Cardiac muscle cell (in vitro differentiated cells and primary cell): Measurements from ENCODE around the gene LIPN. TPM values are rescaled to one million over a fixed set of nuclear protein-coding genes. Genes with fewer than 3 reads are reported as not detected.
A peak's percentile ranks its signal among the peaks of the same experiment; 100 is the strongest.

Source experiments
- DNase-seq, 2 donors: peaks; one replicate each; pipeline versions ENCODE4 v3.0.0 to v3.0.0-alpha.2; 2010 to 2017; ENCODE audit warnings: low read depth in 1 of 2, low spot score in 1 of 2
- H3K27ac ChIP-seq: fragments of 200-600 bp; sonication (generic); 2 replicates; pipeline ENCODE4 v1.5.1; 2016
- H3K27me3 ChIP-seq: fragments of 200-600 bp; sonication (generic); 2 replicates; pipeline ENCODE4 v1.6.0; 2016; ENCODE audit warnings: control low read depth
- H3K36me3 ChIP-seq: fragments of 200-600 bp; sonication (generic); 2 replicates; pipeline ENCODE4 v1.5.1; 2016; ENCODE audit warnings: control low read depth
- H3K4me1 ChIP-seq: fragments of 200-600 bp; sonication (generic); 2 replicates; pipeline ENCODE4 v1.8.1; 2017; ENCODE audit warnings: low read depth, mild to moderate bottlenecking, mixed run types
- H3K4me3 ChIP-seq: fragments of 200-600 bp; sonication (generic); 2 replicates; pipeline ENCODE4 v1.5.1; 2016; ENCODE audit warnings: mild to moderate bottlenecking
- H3K9me3 ChIP-seq: fragments of 200-600 bp; sonication (generic); 2 replicates; pipeline ENCODE4 v1.5.1; 2017; ENCODE audit warnings: low read depth, mild to moderate bottlenecking, control low read depth
- polyA plus RNA-seq: library from polyadenylated mRNA; unstranded; fragments of >200 nt; fragmentation: Nextera tagmentation; extraction: Ambion mirVana; gene quantifications from 2 replicates; pipeline ENCODE4 v1.2.1, GENCODE V29; 2016
- total RNA-seq: library from RNA; depleted of rRNA; stranded (reverse); fragments of >200 nt; gene quantifications from 2 replicates; pipeline ENCODE4 v1.2.3, GENCODE V29; 2016
- TF ChIP-seq, protein P1 (sequence below): IDR thresholded peaks from 2 replicates; pipeline ENCODE4 v1.5.1; 2012; ENCODE audit warnings: low read depth, mild to moderate bottlenecking, low read length

Gene LIPN
- total and polyA plus RNA-seq, 2 experiments from 2014 or later: not detected

DNA sequence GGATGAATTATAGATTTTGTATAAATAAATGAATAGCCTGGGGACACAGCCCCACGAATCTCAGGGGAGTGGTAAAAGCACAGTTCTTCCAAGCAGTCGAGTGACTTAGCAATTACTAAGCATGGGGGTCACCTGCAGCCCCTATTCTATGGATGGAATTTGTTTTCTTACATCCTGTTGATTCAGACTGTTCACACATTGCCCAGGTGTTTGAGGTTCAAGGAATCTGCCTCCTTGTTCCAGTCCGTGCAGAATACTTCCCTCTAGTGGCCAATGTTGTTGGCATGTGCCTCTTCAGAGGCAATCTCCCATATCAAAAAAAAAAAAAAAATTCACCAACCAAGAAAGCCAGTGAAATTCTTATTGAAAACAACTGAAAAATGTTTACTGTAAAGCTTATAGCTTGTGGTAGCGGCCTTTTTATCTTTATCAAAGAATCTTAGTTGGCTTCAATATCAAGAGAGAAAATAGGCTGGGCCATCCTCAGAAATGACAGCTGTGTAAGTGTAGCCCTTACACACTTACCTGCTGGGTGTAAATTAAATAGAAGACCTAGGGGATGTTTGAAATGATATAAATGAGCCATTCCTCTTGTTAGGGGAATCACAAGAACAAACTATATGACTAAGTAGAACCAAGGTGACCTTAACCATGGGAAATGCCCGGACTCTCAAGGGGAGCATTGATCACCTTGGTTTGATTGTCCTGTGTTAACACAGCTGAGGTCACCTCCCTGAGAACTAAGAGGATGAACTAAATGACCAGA lies 50.6 kb downstream of the LIPN start:
- H3K27me3 ChIP-seq: no peaks in the 10 kb centered on the region
- no peaks in the 10 kb centered on the region for H3K36me3 ChIP-seq
- H3K4me3 ChIP-seq: no peak overlapping the region
- DNase-seq: peak; percentile 69 to 82
- no peak overlapping the region for H3K27ac ChIP-seq
- no peaks in the 10 kb centered on the region for H3K9me3 ChIP-seq
- TF ChIP-seq, protein P1, sequence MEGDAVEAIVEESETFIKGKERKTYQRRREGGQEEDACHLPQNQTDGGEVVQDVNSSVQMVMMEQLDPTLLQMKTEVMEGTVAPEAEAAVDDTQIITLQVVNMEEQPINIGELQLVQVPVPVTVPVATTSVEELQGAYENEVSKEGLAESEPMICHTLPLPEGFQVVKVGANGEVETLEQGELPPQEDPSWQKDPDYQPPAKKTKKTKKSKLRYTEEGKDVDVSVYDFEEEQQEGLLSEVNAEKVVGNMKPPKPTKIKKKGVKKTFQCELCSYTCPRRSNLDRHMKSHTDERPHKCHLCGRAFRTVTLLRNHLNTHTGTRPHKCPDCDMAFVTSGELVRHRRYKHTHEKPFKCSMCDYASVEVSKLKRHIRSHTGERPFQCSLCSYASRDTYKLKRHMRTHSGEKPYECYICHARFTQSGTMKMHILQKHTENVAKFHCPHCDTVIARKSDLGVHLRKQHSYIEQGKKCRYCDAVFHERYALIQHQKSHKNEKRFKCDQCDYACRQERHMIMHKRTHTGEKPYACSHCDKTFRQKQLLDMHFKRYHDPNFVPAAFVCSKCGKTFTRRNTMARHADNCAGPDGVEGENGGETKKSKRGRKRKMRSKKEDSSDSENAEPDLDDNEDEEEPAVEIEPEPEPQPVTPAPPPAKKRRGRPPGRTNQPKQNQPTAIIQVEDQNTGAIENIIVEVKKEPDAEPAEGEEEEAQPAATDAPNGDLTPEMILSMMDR: peak; percentile 86
- H3K4me1 ChIP-seq: no peaks in the 10 kb centered on the region

DNA sequence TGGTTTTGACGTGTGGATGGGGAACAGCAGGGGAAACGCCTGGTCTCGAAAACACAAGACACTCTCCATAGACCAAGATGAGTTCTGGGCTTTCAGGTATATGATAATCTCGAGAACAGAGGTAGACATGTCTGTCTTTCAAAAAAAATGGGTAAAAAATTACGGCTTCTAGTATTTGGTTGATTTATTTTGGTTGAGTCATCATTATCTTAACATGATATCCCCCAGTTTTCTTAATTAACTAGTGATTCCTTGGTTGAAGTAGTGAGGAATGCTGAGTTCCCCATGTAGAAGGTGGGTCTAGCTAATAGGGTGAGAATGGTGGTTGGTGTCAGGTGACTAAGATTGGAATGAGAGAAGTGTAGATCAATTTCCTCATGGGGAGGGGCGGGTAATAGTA lies 53.4 kb downstream of the LIPN start:
- no peaks in the 10 kb centered on the region for H3K4me1 ChIP-seq
- H3K36me3 ChIP-seq: no peaks in the 10 kb centered on the region
- no peaks in the 10 kb centered on the region for H3K27me3 ChIP-seq
- H3K9me3 ChIP-seq: no peaks in the 10 kb centered on the region
- TF ChIP-seq, protein P1: no peak
- H3K27ac ChIP-seq: no peak overlapping the region
- no peak for DNase-seq
- no peak overlapping the region for H3K4me3 ChIP-seq

DNA sequence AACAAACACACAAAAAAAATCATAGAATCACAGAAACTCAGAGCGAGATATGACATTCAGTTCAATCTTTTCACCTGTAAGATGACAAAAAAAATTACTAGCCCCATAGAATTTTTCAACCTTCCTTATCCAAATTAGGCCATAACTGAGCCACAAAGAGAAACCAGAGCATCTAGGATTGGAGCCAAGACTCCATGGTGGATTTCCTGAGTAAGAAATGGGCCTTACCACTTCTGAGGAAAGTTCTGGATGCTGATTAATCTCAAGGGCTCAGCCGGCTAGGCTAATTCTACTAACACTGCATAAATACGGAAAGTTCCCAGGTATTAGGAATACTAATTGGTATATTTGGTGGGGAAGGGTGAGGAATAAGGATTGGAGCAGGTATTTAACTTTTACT lies 59.5 kb downstream of the LIPN start:
- Histone ChIP-seq H3K27me3 (no peaks in the 10 kb centered on the region), H3K9me3 (no peaks in the 10 kb centered on the region), H3K4me3 (no peak overlapping the region), H3K4me1 (no peaks in the 10 kb centered on the region), H3K27ac (no peak overlapping the region), H3K36me3 (no peaks in the 10 kb centered on the region)
- TF ChIP-seq, protein P1: no peak
- DNase-seq: peak in 1 of 2 donors; percentile 80

DNA sequence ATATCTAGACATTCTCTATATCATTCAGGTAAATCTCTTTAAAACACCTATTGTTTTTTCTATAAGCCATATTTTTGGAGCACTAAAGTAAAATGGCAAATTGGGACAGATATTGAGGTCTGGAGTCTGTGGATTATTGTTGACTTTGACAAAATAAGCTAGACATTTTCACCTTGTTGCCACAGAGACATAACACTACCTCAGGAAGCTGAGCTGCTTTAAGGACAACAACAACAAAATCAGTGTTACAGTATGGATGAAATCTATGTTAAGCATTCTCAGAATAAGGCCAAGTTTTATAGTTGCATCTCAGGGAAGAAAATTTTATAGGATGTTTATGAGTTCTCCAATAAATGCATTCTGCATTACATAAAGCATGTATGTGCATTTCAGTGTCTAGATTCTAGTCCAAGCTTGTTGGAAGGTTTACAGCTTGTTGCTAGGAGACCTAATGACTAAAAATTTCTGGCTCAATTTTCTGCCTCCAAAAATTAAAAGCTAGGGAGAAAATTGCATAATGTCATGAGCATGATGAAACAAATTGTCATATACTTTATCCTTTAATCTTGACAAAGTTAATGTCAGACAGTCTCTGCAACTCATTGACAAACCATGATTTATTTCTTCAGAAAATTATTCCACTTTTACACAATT lies 61.1 kb downstream of the LIPN start:
- no peaks in the 10 kb centered on the region for H3K36me3 ChIP-seq
- H3K9me3 ChIP-seq: no peaks in the 10 kb centered on the region
- DNase-seq: peak in 1 of 2 donors; percentile 88
- H3K4me1 ChIP-seq: no peaks in the 10 kb centered on the region
- no peak overlapping the region for H3K4me3 ChIP-seq
- H3K27me3 ChIP-seq: no peaks in the 10 kb centered on the region
- TF ChIP-seq, protein P1: no peak
- no peak overlapping the region for H3K27ac ChIP-seq

DNA sequence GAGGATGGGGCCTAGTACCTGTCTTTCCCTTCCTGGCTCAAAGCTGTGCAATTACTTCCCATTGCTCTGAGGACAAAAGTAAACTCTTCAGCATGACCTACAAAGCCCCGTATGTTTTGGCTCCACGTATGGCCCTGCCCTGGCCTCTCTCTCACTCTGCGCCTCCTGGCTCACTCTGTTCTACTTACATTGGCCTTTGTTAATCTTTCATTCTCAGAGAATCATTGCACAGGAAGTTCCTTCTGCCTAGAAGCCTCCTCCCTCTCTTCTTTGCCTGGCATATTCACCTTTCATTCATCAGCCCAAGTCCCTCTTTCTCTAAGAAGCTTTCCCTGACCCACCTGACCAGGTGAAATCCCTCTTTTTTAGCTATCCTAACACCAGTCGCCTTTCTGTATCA lies 66.6 kb downstream of the LIPN start:
- Histone ChIP-seq H3K27ac (no peak overlapping the region), H3K36me3 (no peaks in the 10 kb centered on the region), H3K4me3 (no peak overlapping the region), H3K27me3 (no peaks in the 10 kb centered on the region), H3K4me1 (no peaks in the 10 kb centered on the region), H3K9me3 (no peaks in the 10 kb centered on the region)
- DNase-seq: no peak
- TF ChIP-seq, protein P1: no peak
